ENCODE data around the gene KMT2C.

Gene KMT2C

DNA sequence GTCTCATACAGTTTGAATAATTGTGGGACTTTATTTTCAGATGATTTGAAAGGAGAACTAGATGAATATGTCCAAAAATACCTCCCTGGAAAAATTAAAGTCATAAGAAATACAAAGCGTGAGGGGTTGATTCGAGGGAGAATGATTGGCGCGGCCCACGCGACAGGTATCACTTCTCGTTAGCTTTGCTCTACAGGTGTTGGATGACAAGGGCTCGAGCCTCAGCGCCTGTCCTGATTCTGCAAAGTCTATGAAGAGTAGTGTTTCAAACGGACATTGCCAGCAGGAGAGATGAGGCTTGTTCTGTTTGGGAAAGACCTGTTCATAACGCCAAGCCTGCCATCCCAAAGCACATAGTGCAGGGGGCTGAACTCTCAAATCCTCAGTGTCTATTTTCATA lies 330.6 kb downstream of the KMT2C start:
- DNase-seq (ENCODE audit: low spot score) = no peak

DNA sequence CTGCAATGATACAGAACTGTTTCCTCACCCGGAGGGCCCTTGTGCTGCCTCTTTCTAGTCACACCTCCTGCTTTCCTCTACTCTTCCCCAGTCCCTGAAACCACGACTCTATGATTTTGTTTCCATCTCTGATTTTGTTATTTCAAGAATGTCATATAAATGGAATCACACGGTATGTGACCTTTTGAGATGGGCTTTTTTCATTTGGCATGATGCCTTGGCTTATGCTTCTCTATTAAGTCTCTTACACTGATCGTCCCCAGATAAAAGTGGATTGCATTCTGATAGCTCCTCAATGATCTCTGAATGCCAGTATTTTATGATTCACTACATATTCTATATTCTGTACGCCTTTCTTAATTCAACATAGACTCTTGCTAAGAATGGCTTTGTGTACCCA lies 332.1 kb downstream of the KMT2C start:
- no peak for DNase-seq (ENCODE audit: low spot score)

DNA sequence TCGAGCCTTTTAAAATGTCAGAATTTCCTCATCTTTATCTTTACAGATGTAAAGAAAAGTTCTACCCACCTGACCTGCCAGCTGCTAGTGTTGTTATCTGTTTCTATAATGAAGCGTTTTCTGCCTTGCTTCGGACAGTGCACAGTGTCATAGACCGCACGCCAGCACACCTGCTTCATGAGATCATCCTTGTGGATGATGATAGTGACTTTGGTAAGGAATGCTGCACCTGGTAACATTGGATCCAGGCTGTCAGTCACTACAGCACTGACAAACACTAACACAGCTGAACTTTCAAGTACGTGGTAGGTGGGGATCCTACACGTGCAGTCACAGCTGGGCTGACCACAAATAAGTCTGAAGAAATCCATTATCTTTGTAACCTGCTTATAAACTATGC lies 332.7 kb downstream of the KMT2C start:
- no peak for DNase-seq (ENCODE audit: low spot score)

DNA sequence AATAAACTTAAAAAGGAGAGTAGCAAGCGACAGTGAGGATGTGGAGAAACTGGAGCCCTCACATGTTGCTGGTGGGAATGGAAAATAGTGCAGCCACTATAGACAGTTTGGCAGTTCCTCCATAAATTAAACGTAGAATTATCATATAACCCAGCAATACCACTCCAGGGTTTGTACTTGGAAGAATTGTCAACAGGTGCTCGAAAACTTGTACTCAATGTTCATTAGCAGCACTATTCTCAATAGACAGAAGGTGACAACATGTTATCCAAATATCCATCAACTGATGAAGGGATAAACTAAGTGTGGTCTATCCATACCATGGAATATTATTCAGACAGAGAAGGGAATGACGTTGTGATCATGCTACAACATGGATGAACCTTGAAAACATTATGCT lies 338.5 kb downstream of the KMT2C start:
- DNase-seq (ENCODE audit: low spot score) = no peak

DNA sequence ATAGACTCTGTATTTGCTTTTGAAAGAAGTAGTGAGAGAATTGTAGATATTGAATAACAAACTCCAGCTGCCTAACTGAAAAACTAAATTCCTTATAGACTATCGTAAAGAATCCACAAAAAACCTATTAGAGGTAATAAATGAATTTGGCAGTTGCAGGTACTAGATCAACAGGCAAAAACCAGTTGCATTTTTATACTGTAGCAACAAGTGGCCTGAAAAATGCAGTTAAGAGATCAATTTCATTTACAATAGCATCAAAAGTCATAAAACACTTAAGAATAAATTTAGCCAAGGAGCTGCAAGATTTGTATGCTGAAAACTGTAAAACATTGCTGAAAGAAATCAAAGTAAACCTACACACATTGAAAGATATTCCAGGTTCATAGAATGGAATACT lies 340.0 kb downstream of the KMT2C start:
- DNase-seq (ENCODE audit: low spot score) = no peak

DNA sequence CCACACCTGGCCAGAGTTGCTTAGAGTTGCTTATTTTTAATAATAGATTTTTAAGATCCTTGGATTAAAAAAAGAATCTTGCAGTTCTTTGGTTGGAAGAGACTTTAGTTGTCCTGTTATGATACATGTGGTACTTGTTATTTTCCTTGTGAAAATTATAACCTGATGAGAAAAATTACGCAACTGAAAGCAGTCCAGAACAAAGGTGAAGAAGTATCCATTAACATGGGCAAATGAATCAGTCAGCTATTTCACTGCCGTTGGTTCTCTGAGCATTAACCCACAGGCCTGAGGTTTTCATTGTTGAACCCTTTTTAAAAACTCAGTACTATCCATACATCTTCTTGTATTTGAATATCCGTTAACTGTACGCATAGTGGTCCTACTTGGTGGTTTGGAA lies 342.1 kb downstream of the KMT2C start:
- no peak for DNase-seq (ENCODE audit: low spot score)

DNA sequence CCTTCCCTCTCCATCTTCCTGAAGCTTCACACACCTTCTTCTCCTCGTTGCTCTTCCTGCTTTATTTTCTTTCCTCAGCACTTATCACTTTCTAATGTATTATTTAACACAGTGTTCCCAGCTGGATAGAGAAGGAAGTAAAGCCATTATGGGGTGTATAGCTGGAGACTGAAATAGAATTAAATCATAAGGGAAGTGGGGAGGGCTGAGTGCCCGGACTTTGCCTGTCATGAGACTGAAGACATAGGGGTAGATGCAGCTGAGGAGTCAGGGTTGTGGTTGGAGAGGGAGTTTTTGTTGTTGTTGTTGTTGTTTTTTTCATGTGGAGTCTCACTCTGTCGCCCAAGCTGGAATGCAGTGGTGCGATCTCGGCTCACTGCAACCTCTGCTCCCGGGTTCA lies 345.1 kb downstream of the KMT2C start:
- no peak for DNase-seq (ENCODE audit: low spot score)

DNA sequence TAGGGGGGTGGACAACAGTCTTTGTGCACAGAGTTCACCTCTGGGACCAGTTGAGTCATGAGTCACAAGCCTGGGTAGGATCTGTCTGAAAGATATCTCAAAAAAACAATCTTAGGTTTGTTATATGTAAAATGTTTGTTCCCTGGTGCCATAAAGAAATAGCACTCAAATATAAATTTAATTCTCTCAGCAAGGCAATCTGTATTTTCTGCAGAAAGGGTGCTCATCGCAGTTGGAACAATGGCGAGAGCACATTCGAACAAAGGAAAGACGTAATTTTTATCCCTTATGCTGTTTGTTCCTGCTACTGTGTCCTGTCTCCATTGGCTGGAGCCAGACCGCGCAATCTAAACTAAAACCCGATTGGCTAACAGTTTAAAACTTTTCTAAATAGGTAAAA lies 346.6 kb downstream of the KMT2C start:
- no peak for DNase-seq (ENCODE audit: low spot score)

DNA sequence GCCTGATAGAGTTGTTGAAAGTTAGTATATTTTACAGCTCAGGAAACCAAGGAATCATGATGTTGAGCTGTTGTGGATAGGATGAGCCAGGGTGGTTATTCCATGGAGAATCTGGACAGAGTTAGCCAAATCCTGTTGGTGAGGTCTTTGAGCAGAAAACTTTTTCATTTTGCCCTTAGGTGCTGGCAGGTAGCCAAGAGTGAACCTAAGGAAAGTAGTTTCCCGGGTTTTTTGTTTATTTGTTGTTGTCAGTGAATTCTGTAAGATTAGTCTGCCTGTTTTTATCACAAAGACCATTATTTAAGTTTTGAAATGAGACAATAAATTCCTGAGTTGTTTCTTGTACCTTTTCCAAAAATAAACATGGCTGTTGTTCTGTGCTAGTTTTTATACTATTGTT lies 349.3 kb downstream of the KMT2C start:
- no peak for DNase-seq (ENCODE audit: low spot score)

DNA sequence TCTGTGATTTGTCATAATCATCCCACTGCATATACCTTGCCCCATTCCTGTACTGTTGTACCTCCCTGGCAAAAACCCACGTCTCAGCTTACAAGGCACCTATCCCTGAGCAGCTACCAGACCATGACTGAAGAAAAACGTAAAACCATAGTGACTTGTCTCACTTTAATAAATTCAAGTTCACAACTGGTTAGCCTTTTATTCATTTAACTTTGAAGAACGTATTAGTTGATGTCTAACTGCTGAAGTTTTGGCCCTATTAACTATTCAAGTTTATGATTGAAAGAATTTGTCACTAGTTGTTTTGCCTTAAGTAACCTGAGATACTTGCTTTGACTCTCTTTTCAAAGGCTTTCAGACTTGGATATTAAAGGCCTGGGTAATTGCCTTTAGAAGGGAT lies 350.7 kb downstream of the KMT2C start:
- DNase-seq (ENCODE audit: low spot score) = no peak
